Measurements from ENCODE around the gene C6orf62.
"Not testable (repeated sequence)": the region's sequence is repeated elsewhere in the genome, so short reads cannot be mapped to it uniquely, and the experiment has no call there.

The C6orf62 gene

DNA sequence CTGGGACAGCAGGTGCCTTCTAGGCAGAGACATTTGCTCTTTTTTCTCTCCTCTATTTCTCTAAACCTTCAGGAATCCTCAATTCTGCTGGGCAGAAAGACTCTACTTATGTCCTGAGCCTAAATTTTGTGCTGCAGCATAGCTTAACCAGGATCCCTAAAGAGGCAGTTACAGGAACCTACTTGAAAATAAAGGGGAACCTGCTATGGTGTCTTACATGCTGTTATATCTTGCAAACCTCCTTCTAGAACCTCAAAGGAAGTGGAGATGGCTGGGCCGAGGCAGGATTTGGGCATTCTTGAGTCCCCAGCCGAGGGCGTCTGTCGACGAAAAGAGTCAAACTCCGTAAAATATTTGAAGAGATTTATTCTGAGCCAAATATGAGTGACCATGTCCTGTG lies 38.7 kb upstream of the C6orf62 start:
- TF ChIP-seq, protein P1, sequence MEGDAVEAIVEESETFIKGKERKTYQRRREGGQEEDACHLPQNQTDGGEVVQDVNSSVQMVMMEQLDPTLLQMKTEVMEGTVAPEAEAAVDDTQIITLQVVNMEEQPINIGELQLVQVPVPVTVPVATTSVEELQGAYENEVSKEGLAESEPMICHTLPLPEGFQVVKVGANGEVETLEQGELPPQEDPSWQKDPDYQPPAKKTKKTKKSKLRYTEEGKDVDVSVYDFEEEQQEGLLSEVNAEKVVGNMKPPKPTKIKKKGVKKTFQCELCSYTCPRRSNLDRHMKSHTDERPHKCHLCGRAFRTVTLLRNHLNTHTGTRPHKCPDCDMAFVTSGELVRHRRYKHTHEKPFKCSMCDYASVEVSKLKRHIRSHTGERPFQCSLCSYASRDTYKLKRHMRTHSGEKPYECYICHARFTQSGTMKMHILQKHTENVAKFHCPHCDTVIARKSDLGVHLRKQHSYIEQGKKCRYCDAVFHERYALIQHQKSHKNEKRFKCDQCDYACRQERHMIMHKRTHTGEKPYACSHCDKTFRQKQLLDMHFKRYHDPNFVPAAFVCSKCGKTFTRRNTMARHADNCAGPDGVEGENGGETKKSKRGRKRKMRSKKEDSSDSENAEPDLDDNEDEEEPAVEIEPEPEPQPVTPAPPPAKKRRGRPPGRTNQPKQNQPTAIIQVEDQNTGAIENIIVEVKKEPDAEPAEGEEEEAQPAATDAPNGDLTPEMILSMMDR (IDR thresholded peaks at IDR 0.05; ENCODE audit: poor library complexity, severe bottlenecking) = no peak
- DNase-seq (ENCODE audit: low spot score) (no peak), ATAC-seq (ENCODE audit: low read depth) (no peak)
- no peaks in the 10 kb centered on the region for H3K4me1 ChIP-seq (ENCODE audit: insufficient read depth, poor library complexity, severe bottlenecking)
- no peak overlapping the region for H3K4me3 ChIP-seq (ENCODE audit: severe bottlenecking)
- no peaks in the 10 kb centered on the region for H3K36me3 ChIP-seq (ENCODE audit: low read depth)
- H3K27ac ChIP-seq (ENCODE audit: poor library complexity, severe bottlenecking) = no peak overlapping the region
- no peaks in the 10 kb centered on the region for H3K27me3 ChIP-seq (ENCODE audit: insufficient read depth, poor library complexity, severe bottlenecking)
- H3K9me3 ChIP-seq (ENCODE audit: severe bottlenecking) = no peaks in the 10 kb centered on the region

DNA sequence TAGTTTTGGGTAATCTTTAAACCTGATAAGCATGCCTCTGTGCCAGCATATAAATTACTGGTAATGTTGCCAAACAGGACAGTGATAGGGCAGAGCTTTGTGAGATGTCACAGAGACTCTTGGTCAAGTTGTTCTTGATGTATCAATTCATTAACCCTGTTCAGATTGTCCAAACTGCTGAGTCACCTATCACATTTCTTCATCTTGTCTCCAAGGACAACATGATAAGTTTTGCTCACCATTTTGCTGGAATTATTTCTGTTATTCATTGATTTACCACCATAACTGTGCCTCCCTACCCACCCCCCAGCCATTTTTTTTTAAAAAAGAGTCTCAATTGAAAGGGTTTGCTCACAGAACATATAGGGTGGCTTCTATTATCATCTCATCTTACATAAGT lies 36.3 kb upstream of the C6orf62 start:
- Histone ChIP-seq H3K4me1 (ENCODE audit: insufficient read depth, poor library complexity, severe bottlenecking) (no peaks in the 10 kb centered on the region), H3K4me3 (ENCODE audit: severe bottlenecking) (no peak overlapping the region), H3K9me3 (ENCODE audit: severe bottlenecking) (no peaks in the 10 kb centered on the region), H3K27me3 (ENCODE audit: insufficient read depth, poor library complexity, severe bottlenecking) (no peaks in the 10 kb centered on the region), H3K36me3 (ENCODE audit: low read depth) (no peaks in the 10 kb centered on the region), H3K27ac (ENCODE audit: poor library complexity, severe bottlenecking) (no peak overlapping the region)
- TF ChIP-seq, protein P1 (IDR thresholded peaks at IDR 0.05; ENCODE audit: poor library complexity, severe bottlenecking) = no peak
- DNase-seq (ENCODE audit: low spot score) = no peak
- no peak for ATAC-seq (ENCODE audit: low read depth)

DNA sequence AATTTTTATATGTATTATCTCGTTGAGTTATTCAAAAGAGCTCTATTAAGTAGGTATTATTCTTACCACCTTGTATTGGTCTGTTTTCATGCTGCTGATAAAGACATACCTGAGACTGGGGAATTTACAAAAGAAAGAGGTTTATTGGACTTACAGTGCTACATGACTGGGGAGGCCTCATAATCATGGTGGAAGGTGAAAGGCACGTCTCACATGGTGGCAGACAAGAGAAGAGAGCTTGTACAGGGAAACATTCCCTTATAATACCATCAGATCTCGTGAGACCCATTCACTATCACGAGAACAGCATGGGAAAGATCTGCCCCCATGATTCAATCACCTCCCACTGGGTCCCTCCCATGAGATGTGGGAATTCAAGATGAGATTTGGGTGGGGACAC lies 35.4 kb upstream of the C6orf62 start:
- not testable (repeated sequence) for DNase-seq (ENCODE audit: low spot score); H3K36me3 ChIP-seq (ENCODE audit: low read depth); H3K27me3 ChIP-seq (ENCODE audit: insufficient read depth, poor library complexity, severe bottlenecking); H3K27ac ChIP-seq (ENCODE audit: poor library complexity, severe bottlenecking); ATAC-seq (ENCODE audit: low read depth); H3K4me3 ChIP-seq (ENCODE audit: severe bottlenecking); H3K9me3 ChIP-seq (ENCODE audit: severe bottlenecking); H3K4me1 ChIP-seq (ENCODE audit: insufficient read depth, poor library complexity, severe bottlenecking)

DNA sequence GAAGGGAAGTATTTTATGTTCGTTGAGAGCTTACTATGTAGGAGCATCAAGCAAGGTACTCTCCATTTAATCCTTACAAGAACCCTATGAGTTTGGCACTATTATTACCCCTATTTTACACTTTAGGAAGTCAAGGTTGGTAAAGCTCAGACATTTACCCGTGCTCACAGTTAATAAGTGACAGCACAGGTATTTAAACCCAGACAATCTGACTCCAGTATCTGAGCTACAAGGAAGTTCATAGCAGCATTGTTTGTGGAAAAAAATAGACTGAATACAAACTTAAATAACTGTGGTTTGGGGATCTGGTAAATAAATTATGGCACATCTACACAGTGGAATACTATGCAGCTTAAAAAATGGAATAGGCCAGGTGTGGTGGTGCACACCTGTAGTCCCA lies 34.6 kb upstream of the C6orf62 start:
- TF ChIP-seq, protein P1 (IDR thresholded peaks at IDR 0.05; ENCODE audit: poor library complexity, severe bottlenecking) = no peak
- Histone ChIP-seq H3K27me3 (ENCODE audit: insufficient read depth, poor library complexity, severe bottlenecking) (no peaks in the 10 kb centered on the region), H3K9me3 (ENCODE audit: severe bottlenecking) (no peaks in the 10 kb centered on the region), H3K4me3 (ENCODE audit: severe bottlenecking) (no peak overlapping the region), H3K36me3 (ENCODE audit: low read depth) (no peaks in the 10 kb centered on the region), H3K27ac (ENCODE audit: poor library complexity, severe bottlenecking) (no peak overlapping the region), H3K4me1 (ENCODE audit: insufficient read depth, poor library complexity, severe bottlenecking) (no peaks in the 10 kb centered on the region)
- no peak for ATAC-seq (ENCODE audit: low read depth)
- DNase-seq (ENCODE audit: low spot score) = no peak

DNA sequence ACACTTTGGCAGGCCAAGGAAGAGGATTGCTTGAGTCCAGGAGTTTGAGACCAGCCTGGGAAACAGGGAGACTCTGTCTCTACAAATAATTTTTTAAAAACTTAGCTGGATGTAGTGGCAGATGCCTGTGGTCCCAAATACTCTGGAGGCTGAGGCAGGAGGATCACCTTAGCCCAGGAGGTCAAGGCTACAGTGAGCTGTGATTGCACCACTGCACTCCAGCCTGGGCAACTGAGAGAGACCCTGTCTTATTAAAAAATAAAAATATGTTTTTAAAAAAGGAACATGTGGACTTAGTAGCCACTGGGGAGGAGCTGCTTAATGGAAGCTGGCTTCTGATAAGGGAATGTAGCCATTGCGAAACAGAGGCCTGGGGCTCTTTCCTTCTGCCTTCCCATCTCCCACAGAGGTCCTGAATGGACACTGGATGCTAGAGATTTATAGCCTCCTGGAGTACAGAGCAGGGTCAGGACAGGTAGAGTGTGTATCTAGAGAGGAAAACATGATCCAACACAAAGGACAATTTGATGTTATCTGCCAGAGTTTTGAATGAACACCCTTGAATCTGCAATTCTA lies 34.1 kb upstream of the C6orf62 start:
- H3K9me3 ChIP-seq (ENCODE audit: severe bottlenecking) = no peaks in the 10 kb centered on the region
- no peak for ATAC-seq (ENCODE audit: low read depth)
- H3K36me3 ChIP-seq (ENCODE audit: low read depth) = no peaks in the 10 kb centered on the region
- TF ChIP-seq, protein P1 (IDR thresholded peaks at IDR 0.05; ENCODE audit: poor library complexity, severe bottlenecking) = no peak
- no peaks in the 10 kb centered on the region for H3K4me1 ChIP-seq (ENCODE audit: insufficient read depth, poor library complexity, severe bottlenecking)
- no peak for DNase-seq (ENCODE audit: low spot score)
- H3K27me3 ChIP-seq (ENCODE audit: insufficient read depth, poor library complexity, severe bottlenecking) = no peaks in the 10 kb centered on the region
- no peak overlapping the region for H3K27ac ChIP-seq (ENCODE audit: poor library complexity, severe bottlenecking)
- H3K4me3 ChIP-seq (ENCODE audit: severe bottlenecking) = no peak overlapping the region
